K562 (cell line): ENCODE results near the gene MMS19. TPM values are rescaled to one million over a fixed set of nuclear protein-coding genes. Genes with fewer than 3 reads are reported as not detected.
A peak's percentile ranks its signal among the peaks of the same experiment; 100 is the strongest.

ENCODE experiments used
- ATAC-seq: fragments of 200-7000 bp; cut with Tn5 transposase; 3 replicates; pipeline ENCODE4 v1.9.1; 2020; ENCODE audit warnings: moderate library complexity
- BruUV-seq: library from RNA; stranded (reverse); fragments of 400-500 nt; replicated peaks from 2 replicates; lab custom pipeline; 2021; lab: Mats Ljungman, UMichigan
- CTCF ChIA-PET: fragments of 300-600 bp; formaldehyde crosslinking; extraction: SDS; loops from one replicate; lab custom pipeline; 2021; ENCODE audit warnings: low intra/inter-chr PET ratio; lab: Yijun Ruan, JAX
- POLR2A ChIA-PET: fragments of 300-600, 350-650 bp; sonication (Branson Sonifier 250); formaldehyde crosslinking; extraction: SDS; loops from one replicate; lab custom pipeline; 2021; ENCODE audit warnings: antibody characterized with exemption, inconsistent platforms; lab: Yijun Ruan, JAX
- DNase-seq, 4 experiments: peaks; one replicate each; pipeline versions ENCODE4 v3.0.0 to v3.0.0-alpha.2; 2011 to 2018; ENCODE audit warnings: low spot score in 3 of 4, mixed read lengths in 3 of 4; ENCODE audit errors: extremely low read depth in 1 of 4
- FAIRE-seq: peaks from 2 replicates; lab custom pipeline; 2011; peaks lifted over from hg19 to GRCh38; lab: Jason Lieb, UNC
- H2AFZ ChIP-seq: 2 replicates; pipeline ENCODE4 v1.6.0; 2011; ENCODE audit warnings: low read depth, low read length, control low read depth, inconsistent platforms
- H3K27ac ChIP-seq: fragments of 200-600 bp; 3 replicates; pipeline ENCODE4 v1.8.0; 2011; ENCODE audit warnings: low read depth, mild to moderate bottlenecking, control low read depth, inconsistent platforms, low read length, moderate library complexity, mixed read lengths; ENCODE audit errors: extremely low read depth
- H3K27me3 ChIP-seq, 2 experiments: fragments of 300-600 bp in 1 of 2; 2 replicates in 1 of 2; 3 replicates in 1 of 2; pipeline versions ENCODE4 v1.6.0 to v1.8.0; 2011; ENCODE audit warnings: inconsistent platforms in 2 of 2, low read length in 2 of 2, mild to moderate bottlenecking in 1 of 2, mixed read lengths in 1 of 2, moderate library complexity in 1 of 2; ENCODE audit not compliant: control insufficient read depth in 2 of 2, insufficient read depth in 2 of 2
- H3K36me3 ChIP-seq: fragments of 300-600 bp; 3 replicates; pipeline ENCODE4 v1.8.0; 2011; ENCODE audit warnings: mild to moderate bottlenecking, low read length, inconsistent platforms; ENCODE audit not compliant: control insufficient read depth, insufficient read depth
- H3K4me1 ChIP-seq, 2 experiments: fragments of 200-600 bp in 1 of 2; replicated peaks in 1 of 2; 2 replicates in 1 of 2; 3 replicates in 1 of 2; pipeline versions ENCODE4 v1.5.1 to v1.8.0; 2011; ENCODE audit warnings: inconsistent platforms in 2 of 2, low read length in 2 of 2, mild to moderate bottlenecking in 1 of 2, mixed read lengths in 1 of 2, moderate library complexity in 1 of 2; ENCODE audit not compliant: control insufficient read depth in 2 of 2, insufficient read depth in 2 of 2
- H3K4me2 ChIP-seq: 2 replicates; pipeline ENCODE4 v1.6.1; 2011; ENCODE audit warnings: low read length, control low read depth, inconsistent platforms, mixed read lengths; ENCODE audit not compliant: insufficient read depth
- H3K4me3 ChIP-seq: fragments of 200-600 bp; sonication (generic), shearing (Covaris generic); 2 replicates; pipeline ENCODE4 v1.5.1; 2016; ENCODE audit warnings: control low read depth, inconsistent platforms
- H3K79me2 ChIP-seq: fragments of 200-600 bp; 3 replicates; pipeline ENCODE4 v1.8.0; 2011; ENCODE audit warnings: low read length, inconsistent platforms; ENCODE audit not compliant: control insufficient read depth, insufficient read depth
- H3K9ac ChIP-seq, 2 experiments: 2 replicates each; pipeline versions ENCODE4 v1.6.0 to v1.6.1; 2011; ENCODE audit warnings: low read depth in 2 of 2, low read length in 2 of 2, control low read depth in 1 of 2, inconsistent platforms in 1 of 2, mild to moderate bottlenecking in 1 of 2, mixed read lengths in 1 of 2; ENCODE audit not compliant: insufficient read depth in 1 of 2
- H3K9me1 ChIP-seq: one replicate; pipeline ENCODE4 v1.6.0; 2011; ENCODE audit warnings: inconsistent platforms, mild to moderate bottlenecking, low read length, moderate library complexity; ENCODE audit not compliant: control insufficient read depth, insufficient read depth
- H3K9me3 ChIP-seq: replicated peaks from 2 replicates; pipeline ENCODE4 v1.5.1; 2011; ENCODE audit warnings: low read depth, low read length, inconsistent platforms; ENCODE audit not compliant: control insufficient read depth, insufficient read depth
- H4K20me1 ChIP-seq: replicated peaks from 2 replicates; pipeline ENCODE4 v1.6.1; 2011; ENCODE audit warnings: low read length, inconsistent platforms, mixed read lengths; ENCODE audit not compliant: control insufficient read depth, insufficient read depth
- BCOR ChIP-seq: fragments of 450-650 bp; IDR thresholded peaks from 2 replicates; pipeline ENCODE4 v1.6.1; 2016
- FOXA3 ChIP-seq, 2 experiments: fragments of 450-650 bp in 1 of 2; sonication (generic) in 1 of 2; formaldehyde crosslinking; IDR thresholded peaks in 1 of 2; conservative IDR thresholded peaks in 1 of 2; 2 replicates each; pipeline versions ENCODE4 v1.4.0 to v1.8.0; 2020 to 2022; ENCODE audit warnings: mild to moderate bottlenecking in 2 of 2, missing genetic modification reagents in 1 of 2
- KDM1A ChIP-seq, 2 experiments: fragments of 450-650 bp; IDR thresholded peaks; 2 replicates each; pipeline ENCODE4 v1.6.1; 2016; ENCODE audit warnings: mild to moderate bottlenecking in 2 of 2
- NKRF ChIP-seq: fragments of 450-650 bp; IDR thresholded peaks from 2 replicates; pipeline ENCODE4 v1.6.1; 2016; ENCODE audit warnings: borderline replicate concordance
- RBM25 ChIP-seq: fragments of 200-400 bp; formaldehyde crosslinking; IDR thresholded peaks from 2 replicates; pipeline ENCODE4 v1.6.1; 2018; ENCODE audit warnings: low read length, low read depth, moderate library complexity; ENCODE audit not compliant: severe bottlenecking
- RUNX1 ChIP-seq: sonication (generic); IDR thresholded peaks from 2 replicates; pipeline ENCODE4 v1.6.1; 2016; ENCODE audit warnings: antibody characterized with exemption, low read depth
- ZNF124 ChIP-seq: sonication (generic); formaldehyde crosslinking; IDR thresholded peaks from 2 replicates; pipeline ENCODE4 v1.8.1; 2022; ENCODE audit warnings: missing genetic modification reagents
- WGBS: fragments of 100-300 bp; shearing (Covaris generic); methylation state at CpG from one replicate; pipeline ENCODE4 v1.1.6; 2016; ENCODE audit warnings: low coverage, mixed read lengths; ENCODE audit not compliant: insufficient coverage; ENCODE audit errors: missing lambda C conversion rate; 5-methylcytosine and 5-hydroxymethylcytosine counted together
- in situ Hi-C: fragments of 300-500 bp; cut with MboI; formaldehyde crosslinking; loops from 4 replicates; pipeline ENCODE4 v1.15.0; 2018; ENCODE audit warnings: inconsistent platforms, mixed read lengths
- intact Hi-C: fragments of 100-400 bp; cut with micrococcal nuclease; formaldehyde crosslinking; loops from 2 replicates; pipeline ENCODE4 v1.14.2; 2022
- polyA plus RNA-seq, 8 experiments: library from polyadenylated mRNA; depleted of rRNA in 4 of 8; stranded (reverse) in 5 of 8; unstranded in 3 of 8; fragments of >200 nt; fragmentation: Nextera tagmentation in 2 of 8; fragmentation: Illumina TruSeq in 1 of 8; extraction: Ambion mirVana in 2 of 8; extraction: Trizol in 1 of 8; gene quantifications; 2 replicates each; pipeline versions ENCODE4 v1.2.1 to v1.2.3, GENCODE V29; 2011 to 2014; ENCODE audit warnings: inconsistent platforms in 1 of 8, missing spikeins in 1 of 8
- total RNA-seq, 7 experiments: library from RNA; depleted of rRNA in 6 of 7; stranded (reverse); fragments of >200 nt in 6 of 7; fragmentation: Illumina TruSeq in 2 of 7; extraction: Trizol in 2 of 7; gene quantifications; 2 replicates each; pipeline versions ENCODE4 v1.2.1 to v1.2.3, GENCODE V29; 2011 to 2021; ENCODE audit warnings: low replicate concordance in 1 of 7

The MMS19 gene
- total and polyA plus RNA-seq, 9 of the 15 experiments (the other 6 are each of a cell fraction or from before 2014, with no cell fraction given) = 40.1 to 110 (median 62.9) TPM

DNA sequence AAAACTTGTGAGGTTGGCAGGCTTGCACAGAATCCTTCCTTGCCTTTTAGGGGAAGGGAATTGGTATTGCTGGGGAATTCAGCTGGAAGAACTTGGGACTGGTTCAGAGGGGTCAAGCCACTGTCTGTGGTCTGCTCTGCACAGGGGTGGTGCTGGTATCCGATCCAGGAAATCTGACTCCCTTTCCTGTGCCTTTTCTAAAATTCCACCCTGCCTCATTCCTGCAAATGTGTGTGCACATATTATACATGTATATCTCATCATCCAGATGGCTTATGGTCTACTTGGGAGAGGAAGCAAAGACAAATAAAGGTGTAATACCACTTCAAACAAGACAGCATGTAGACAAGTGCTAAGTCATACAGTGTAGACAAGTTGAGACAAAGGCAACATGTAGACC is 14.8 kb upstream of the MMS19 start:
- Histone ChIP-seq H3K27ac (no peak overlapping the region), H3K79me2 (no peaks in the 10 kb centered on the region), H4K20me1 (no peaks in the 10 kb centered on the region), H3K9ac (no peak overlapping the region), H3K9me3 (no peaks in the 10 kb centered on the region), H3K4me3 (no peak overlapping the region), H3K4me2 (no peak overlapping the region), H3K36me3 (no peaks in the 10 kb centered on the region), H3K9me1 (no peaks in the 10 kb centered on the region), H3K4me1 (peaks cover 0 to 7% of the 10 kb centered on the region in 2 experiments; a peak in 3 of 5 replicates), H2AFZ (no peak overlapping the region), H3K27me3 (peaks cover 10 to 26% of the 10 kb centered on the region in 2 experiments; a peak in 4 of 5 replicates)
- ATAC-seq (no peak), DNase-seq (no peak), FAIRE-seq (no peak)
- ChIA-PET CTCF (no interaction called here), POLR2A (interaction anchor here (0.5 to 0.6 kb wide), 3 partner anchors 9 to 98 kb away, joined by 3 to 4 read pairs (median 3); no protein-coding TSS in a partner anchor)
- no TSS peak for BruUV-seq
- in situ Hi-C loops (no loop called here), intact Hi-C loops (no loop called here)
- no peak for TF ChIP-seq FOXA3 (CRISPR knock-in tag; conservative IDR thresholded peaks at IDR 0.05 in 1 of 2, IDR thresholded peaks at IDR 0.05 in 1 of 2)
- 50% methylated on average over 1 of the region's 1 CpG for WGBS

- DNase-seq (peak in 2 of 4 experiments; percentile 18 to 22), ATAC-seq (no peak), FAIRE-seq (no peak)
- H3K9ac ChIP-seq = peak overlapping the region in 1 of 2 experiments; percentile 43; a peak in 1 of 4 replicates
- H4K20me1 ChIP-seq = no peaks in the 10 kb centered on the region
- CTCF ChIA-PET = no interaction called here
- WGBS = 22% methylated on average over 3 of the region's 3 CpGs
- BruUV-seq = no TSS peak
- no peak overlapping the region for H3K27ac ChIP-seq
- H2AFZ ChIP-seq = no peak overlapping the region
- H3K4me1 ChIP-seq = peaks cover 0 to 7% of the 10 kb centered on the region in 2 experiments; a peak in 3 of 5 replicates
- in situ Hi-C loops = no loop called here
- H3K9me3 ChIP-seq = no peaks in the 10 kb centered on the region
- intact Hi-C loops = no loop called here
- no peaks in the 10 kb centered on the region for H3K9me1 ChIP-seq
- H3K4me2 ChIP-seq = no peak overlapping the region; the same call in 1 of the 2 replicates
- POLR2A ChIA-PET = interaction anchor here (0.9 kb wide), 1 partner anchor 9 kb away, joined by 4 read pairs; no protein-coding TSS in a partner anchor
- no peaks in the 10 kb centered on the region for H3K79me2 ChIP-seq
- H3K36me3 ChIP-seq = no peaks in the 10 kb centered on the region
- TF ChIP-seq NKRF (no peak), BCOR (peak; percentile 59; the same call in 1 of the 2 replicates), ZNF124 (CRISPR knock-in tag) (no peak), RBM25 (peak; percentile 53), RUNX1 (no peak), KDM1A (IDR thresholded peaks at IDR 0.05) (peak in 1 of 2 experiments; percentile 10; a peak in 1 of 4 replicates)
- H3K27me3 ChIP-seq = peaks cover 7 to 15% of the 10 kb centered on the region in 2 experiments; a peak in 4 of 5 replicates
- H3K4me3 ChIP-seq = no peak overlapping the region
Measured at GRCh38 chr10:97511711-97512440, 13.7 kb upstream of the MMS19 start.
